GM23338 (cell line): ENCODE results near the gene NUCKS1. TPM values are rescaled to one million over a fixed set of nuclear protein-coding genes. Genes with fewer than 3 reads are reported as not detected.

ENCODE experiments used
- ATAC-seq: fragments of 200-7000 bp; cut with Tn5 transposase; 3 replicates; pipeline ENCODE4 v1.9.1; 2020
- DNase-seq: peaks from one replicate; pipeline ENCODE4 v3.0.0-alpha.2; 2015; ENCODE audit warnings: low spot score
- H2AFZ ChIP-seq: fragments of 200-600 bp; sonication (generic); 2 replicates; pipeline ENCODE4 v1.8.0; 2016; ENCODE audit warnings: antibody characterized with exemption, mild to moderate bottlenecking, moderate library complexity
- H3F3A ChIP-seq: fragments of 200-600 bp; sonication (generic); replicated peaks from 2 replicates; pipeline ENCODE4 v1.8.0; 2017; ENCODE audit warnings: antibody characterized with exemption, mixed run types, low read depth
- H3K27ac ChIP-seq: fragments of 200-600 bp; sonication (generic); 2 replicates; pipeline ENCODE4 v1.6.1; 2016; ENCODE audit warnings: low read depth
- H3K27me3 ChIP-seq: fragments of 200-600 bp; sonication (generic); 2 replicates; pipeline ENCODE4 v1.8.0; 2016; ENCODE audit warnings: mild to moderate bottlenecking, mixed run types, moderate library complexity; ENCODE audit not compliant: insufficient read depth
- H3K36me3 ChIP-seq: fragments of 200-600 bp; sonication (generic); 2 replicates; pipeline ENCODE4 v1.8.0; 2016; ENCODE audit warnings: mild to moderate bottlenecking; ENCODE audit not compliant: insufficient read depth
- H3K4me1 ChIP-seq: fragments of 200-600 bp; sonication (generic); 2 replicates; pipeline ENCODE4 v1.8.0; 2016; ENCODE audit warnings: mild to moderate bottlenecking, moderate library complexity; ENCODE audit not compliant: insufficient read depth
- H3K4me2 ChIP-seq: fragments of 200-600 bp; sonication (generic); 2 replicates; pipeline ENCODE4 v1.7.1; 2017; ENCODE audit warnings: mixed run types
- H3K4me3 ChIP-seq: fragments of 200-600 bp; sonication (generic); 2 replicates; pipeline ENCODE4 v1.6.1; 2016; ENCODE audit warnings: mixed run types
- H3K79me2 ChIP-seq: fragments of 200-600 bp; sonication (generic); replicated peaks from 2 replicates; pipeline ENCODE4 v1.8.0; 2017; ENCODE audit warnings: mild to moderate bottlenecking; ENCODE audit not compliant: insufficient read depth
- H3K9me2 ChIP-seq: fragments of 200-600 bp; sonication (generic); 2 replicates; pipeline ENCODE4 v1.8.0; 2017; ENCODE audit not compliant: insufficient read depth
- H4K20me1 ChIP-seq: fragments of 200-600 bp; sonication (generic); replicated peaks from 2 replicates; pipeline ENCODE4 v1.8.0; 2017; ENCODE audit warnings: mild to moderate bottlenecking; ENCODE audit not compliant: insufficient read depth
- H3K27ac Mint-ChIP-seq: 2 replicates; pipeline ENCODE4 v1.8.0; 2020; ENCODE audit warnings: inconsistent platforms, mild to moderate bottlenecking, moderate library complexity, mixed read lengths
- H3K27me3 Mint-ChIP-seq: 3 replicates; pipeline ENCODE4 v1.8.0; 2022; ENCODE audit warnings: low read depth, mild to moderate bottlenecking, moderate library complexity, mixed read lengths, inconsistent platforms; ENCODE audit not compliant: insufficient read depth, poor library complexity
- H3K36me3 Mint-ChIP-seq: 3 replicates; pipeline ENCODE4 v1.8.0; 2021; ENCODE audit warnings: low read depth, mild to moderate bottlenecking, inconsistent platforms, moderate library complexity, mixed read lengths
- H3K4me1 Mint-ChIP-seq: 3 replicates; pipeline ENCODE4 v1.8.0; 2020; ENCODE audit warnings: mild to moderate bottlenecking, inconsistent platforms, mixed read lengths
- H3K4me3 Mint-ChIP-seq: 3 replicates; pipeline ENCODE4 v1.8.0; 2021; ENCODE audit warnings: moderate library complexity, mild to moderate bottlenecking, inconsistent platforms, mixed read lengths
- H3K9me3 Mint-ChIP-seq: 3 replicates; pipeline ENCODE4 v1.8.0; 2020; ENCODE audit warnings: moderate library complexity, mild to moderate bottlenecking, inconsistent platforms, mixed read lengths
- CREB1 ChIP-seq: fragments of 250-450 bp; sonication (Bioruptor Pico); IDR thresholded peaks from 2 replicates; pipeline ENCODE4 v1.5.0; 2020; ENCODE audit warnings: low read depth, mild to moderate bottlenecking, moderate library complexity
- CTCF ChIP-seq, 2 experiments: fragments of 200-600 bp in 1 of 2; sonication (generic) in 1 of 2; conservative IDR thresholded peaks; 2 replicates each; pipeline versions ENCODE4 v1.5.1 to v1.6.1; 2016 to 2017; ENCODE audit warnings: antibody characterized with exemption in 2 of 2, low read depth in 2 of 2, mild to moderate bottlenecking in 2 of 2, moderate library complexity in 1 of 2
- JUNB ChIP-seq: IDR thresholded peaks from one replicate; pipeline ENCODE4 v1.6.1; 2016; ENCODE audit warnings: antibody characterized with exemption; ENCODE audit not compliant: unreplicated experiment
- STAT1 ChIP-seq: IDR thresholded peaks from one replicate; pipeline ENCODE4 v1.6.1; 2016; ENCODE audit warnings: antibody characterized with exemption; ENCODE audit not compliant: unreplicated experiment
- polyA plus RNA-seq: library from polyadenylated mRNA; unstranded; fragments of >200 nt; fragmentation: Nextera tagmentation; extraction: Ambion mirVana; gene quantifications from 2 replicates; pipeline ENCODE4 v1.2.1, GENCODE V29; 2016
- total RNA-seq: library from RNA; depleted of rRNA; stranded (reverse); fragments of >200 nt; shearing (Covaris generic); gene quantifications from 2 replicates; pipeline ENCODE4 v1.2.3, GENCODE V29; 2014
- TF ChIP-seq, protein P1 (sequence below): fragments of 250-450 bp; sonication (Bioruptor Pico); IDR thresholded peaks from 2 replicates; pipeline ENCODE4 v1.5.0; 2020; ENCODE audit warnings: mild to moderate bottlenecking, moderate library complexity

Gene NUCKS1
- total and polyA plus RNA-seq, 2 experiments from 2014 or later = 255 to 307 TPM

GRCh38 chr1:205791568-205792180, 41.7 kb upstream of the NUCKS1 start:
- H3K27ac Mint-ChIP-seq = peak overlapping the region; percentile 36; the same call in 1 of the 2 replicates
- Histone ChIP-seq H3K9me2 (no peaks in the 10 kb centered on the region), H3F3A (peaks cover 9% of the 10 kb centered on the region; the same call in 1 of the 2 replicates), H3K4me3 (no peak overlapping the region), H3K36me3 (peaks cover 11% of the 10 kb centered on the region; the same call in 1 of the 2 replicates), H2AFZ (no peak overlapping the region), H3K4me1 (0 out of 2 replicates have a peak, but pooled peaks cover 4% of the 10 kb centered on the region), H3K79me2 (no peaks in the 10 kb centered on the region), H3K4me2 (no peak overlapping the region), H3K27me3 (no peaks in the 10 kb centered on the region), H4K20me1 (no peaks in the 10 kb centered on the region; the same call in 1 of the 2 replicates), H3K27ac (peak overlapping the region; percentile 81)
- peaks cover 22% of the 10 kb centered on the region for H3K36me3 Mint-ChIP-seq
- H3K27me3 Mint-ChIP-seq = peaks cover 1% of the 10 kb centered on the region
- H3K4me1 Mint-ChIP-seq = peaks cover 3% of the 10 kb centered on the region; the same call in 2 of the 3 replicates
- TF ChIP-seq JUNB (no peak), CTCF (conservative IDR thresholded peaks at IDR 0.05; ENCODE audit: low read depth in 2 of 2) (peak; percentile 74 to 93), STAT1 (no peak), CREB1 (CRISPR knock-in tag) (no peak)
- ATAC-seq (peak; percentile 98), DNase-seq (peak; percentile 81)
- H3K9me3 Mint-ChIP-seq = no peaks in the 10 kb centered on the region
- H3K4me3 Mint-ChIP-seq = no peak overlapping the region

DNA sequence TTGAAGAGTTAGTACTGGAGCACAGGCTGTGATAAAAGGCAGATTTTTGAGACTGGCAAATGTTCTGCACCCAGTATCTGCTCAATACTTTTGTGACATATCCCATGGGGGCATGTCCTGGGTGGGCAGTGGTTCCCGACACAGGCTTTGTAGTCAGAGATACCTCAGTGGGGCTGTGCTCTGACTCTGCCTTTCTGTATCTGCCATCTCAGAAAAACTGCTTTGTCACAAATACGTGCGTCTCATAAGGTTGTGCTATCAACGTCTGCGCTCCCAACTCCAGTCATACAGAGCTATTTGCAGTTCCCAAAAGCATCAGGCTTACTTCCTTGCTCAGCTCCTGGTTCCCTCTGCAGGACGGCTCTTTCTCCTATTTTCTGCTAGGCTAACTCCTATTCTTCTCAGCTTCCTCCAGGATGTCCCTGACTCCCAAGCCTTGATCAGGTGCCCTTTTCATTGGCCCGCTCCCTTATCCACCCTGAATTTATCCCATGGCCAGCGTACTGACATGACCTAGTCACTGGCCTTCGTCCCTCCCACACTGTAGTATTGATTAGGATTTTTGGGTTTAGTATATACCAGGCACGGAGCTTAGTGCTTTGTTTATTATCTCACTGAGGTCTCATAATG, 37.4 kb upstream of the NUCKS1 start:
- H3K79me2 ChIP-seq = no peaks in the 10 kb centered on the region
- peak; percentile 45; the same call in 2 of the 3 replicates for ATAC-seq
- peaks cover 13% of the 10 kb centered on the region for H3K36me3 Mint-ChIP-seq
- H3K27ac ChIP-seq = no peak overlapping the region
- H3K4me3 Mint-ChIP-seq = no peak overlapping the region
- H3K9me2 ChIP-seq = no peaks in the 10 kb centered on the region
- H3K4me1 ChIP-seq = 0 out of 2 replicates have a peak, but pooled peaks cover 4% of the 10 kb centered on the region
- H3K4me2 ChIP-seq = no peak overlapping the region
- peak; percentile 40 for DNase-seq
- H3K4me1 Mint-ChIP-seq = no peaks in the 10 kb centered on the region; the same call in 2 of the 3 replicates
- peaks cover 1% of the 10 kb centered on the region for H3K27me3 Mint-ChIP-seq
- H2AFZ ChIP-seq = no peak overlapping the region
- TF ChIP-seq CTCF (conservative IDR thresholded peaks at IDR 0.05; ENCODE audit: low read depth in 2 of 2) = 0 out of 4 replicates have a peak, but pooled peaks of 1 of the 2 experiments have one; percentile 14
- TF ChIP-seq, protein P1, sequence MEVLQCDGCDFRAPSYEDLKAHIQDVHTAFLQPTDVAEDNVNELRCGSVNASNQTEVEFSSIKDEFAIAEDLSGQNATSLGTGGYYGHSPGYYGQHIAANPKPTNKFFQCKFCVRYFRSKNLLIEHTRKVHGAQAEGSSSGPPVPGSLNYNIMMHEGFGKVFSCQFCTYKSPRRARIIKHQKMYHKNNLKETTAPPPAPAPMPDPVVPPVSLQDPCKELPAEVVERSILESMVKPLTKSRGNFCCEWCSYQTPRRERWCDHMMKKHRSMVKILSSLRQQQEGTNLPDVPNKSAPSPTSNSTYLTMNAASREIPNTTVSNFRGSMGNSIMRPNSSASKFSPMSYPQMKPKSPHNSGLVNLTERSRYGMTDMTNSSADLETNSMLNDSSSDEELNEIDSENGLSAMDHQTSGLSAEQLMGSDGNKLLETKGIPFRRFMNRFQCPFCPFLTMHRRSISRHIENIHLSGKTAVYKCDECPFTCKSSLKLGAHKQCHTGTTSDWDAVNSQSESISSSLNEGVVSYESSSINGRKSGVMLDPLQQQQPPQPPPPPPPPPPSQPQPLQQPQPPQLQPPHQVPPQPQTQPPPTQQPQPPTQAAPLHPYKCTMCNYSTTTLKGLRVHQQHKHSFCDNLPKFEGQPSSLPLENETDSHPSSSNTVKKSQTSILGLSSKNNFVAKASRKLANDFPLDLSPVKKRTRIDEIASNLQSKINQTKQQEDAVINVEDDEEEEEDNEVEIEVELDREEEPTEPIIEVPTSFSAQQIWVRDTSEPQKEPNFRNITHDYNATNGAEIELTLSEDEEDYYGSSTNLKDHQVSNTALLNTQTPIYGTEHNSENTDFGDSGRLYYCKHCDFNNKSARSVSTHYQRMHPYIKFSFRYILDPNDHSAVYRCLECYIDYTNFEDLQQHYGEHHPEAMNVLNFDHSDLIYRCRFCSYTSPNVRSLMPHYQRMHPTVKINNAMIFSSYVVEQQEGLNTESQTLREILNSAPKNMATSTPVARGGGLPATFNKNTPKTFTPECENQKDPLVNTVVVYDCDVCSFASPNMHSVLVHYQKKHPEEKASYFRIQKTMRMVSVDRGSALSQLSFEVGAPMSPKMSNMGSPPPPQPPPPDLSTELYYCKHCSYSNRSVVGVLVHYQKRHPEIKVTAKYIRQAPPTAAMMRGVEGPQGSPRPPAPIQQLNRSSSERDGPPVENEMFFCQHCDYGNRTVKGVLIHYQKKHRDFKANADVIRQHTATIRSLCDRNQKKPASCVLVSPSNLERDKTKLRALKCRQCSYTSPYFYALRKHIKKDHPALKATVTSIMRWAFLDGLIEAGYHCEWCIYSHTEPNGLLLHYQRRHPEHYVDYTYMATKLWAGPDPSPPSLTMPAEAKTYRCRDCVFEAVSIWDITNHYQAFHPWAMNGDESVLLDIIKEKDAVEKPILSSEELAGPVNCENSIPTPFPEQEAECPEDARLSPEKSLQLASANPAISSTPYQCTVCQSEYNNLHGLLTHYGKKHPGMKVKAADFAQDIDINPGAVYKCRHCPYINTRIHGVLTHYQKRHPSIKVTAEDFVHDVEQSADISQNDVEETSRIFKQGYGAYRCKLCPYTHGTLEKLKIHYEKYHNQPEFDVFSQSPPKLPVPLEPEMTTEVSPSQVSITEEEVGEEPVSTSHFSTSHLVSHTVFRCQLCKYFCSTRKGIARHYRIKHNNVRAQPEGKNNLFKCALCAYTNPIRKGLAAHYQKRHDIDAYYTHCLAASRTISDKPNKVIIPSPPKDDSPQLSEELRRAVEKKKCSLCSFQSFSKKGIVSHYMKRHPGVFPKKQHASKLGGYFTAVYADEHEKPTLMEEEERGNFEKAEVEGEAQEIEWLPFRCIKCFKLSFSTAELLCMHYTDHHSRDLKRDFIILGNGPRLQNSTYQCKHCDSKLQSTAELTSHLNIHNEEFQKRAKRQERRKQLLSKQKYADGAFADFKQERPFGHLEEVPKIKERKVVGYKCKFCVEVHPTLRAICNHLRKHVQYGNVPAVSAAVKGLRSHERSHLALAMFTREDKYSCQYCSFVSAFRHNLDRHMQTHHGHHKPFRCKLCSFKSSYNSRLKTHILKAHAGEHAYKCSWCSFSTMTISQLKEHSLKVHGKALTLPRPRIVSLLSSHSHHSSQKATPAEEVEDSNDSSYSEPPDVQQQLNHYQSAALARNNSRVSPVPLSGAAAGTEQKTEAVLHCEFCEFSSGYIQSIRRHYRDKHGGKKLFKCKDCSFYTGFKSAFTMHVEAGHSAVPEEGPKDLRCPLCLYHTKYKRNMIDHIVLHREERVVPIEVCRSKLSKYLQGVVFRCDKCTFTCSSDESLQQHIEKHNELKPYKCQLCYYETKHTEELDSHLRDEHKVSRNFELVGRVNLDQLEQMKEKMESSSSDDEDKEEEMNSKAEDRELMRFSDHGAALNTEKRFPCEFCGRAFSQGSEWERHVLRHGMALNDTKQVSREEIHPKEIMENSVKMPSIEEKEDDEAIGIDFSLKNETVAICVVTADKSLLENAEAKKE (CRISPR knock-in tag) = no peak
- no peaks in the 10 kb centered on the region for H3K9me3 Mint-ChIP-seq
- no peak overlapping the region for H3K4me3 ChIP-seq
- H3K27ac Mint-ChIP-seq = no peak overlapping the region
- no peaks in the 10 kb centered on the region for H4K20me1 ChIP-seq
- H3F3A ChIP-seq = peaks cover 9% of the 10 kb centered on the region; the same call in 1 of the 2 replicates
- no peaks in the 10 kb centered on the region for H3K27me3 ChIP-seq
- peaks cover 6% of the 10 kb centered on the region; the same call in 1 of the 2 replicates for H3K36me3 ChIP-seq
